Activated CD8-positive, alpha-beta memory T cell treated with anti-CD3 and anti-CD28 coated beads for 24 hours (primary cell): Measurements from ENCODE around the gene DLG1.

Experiments used
- DNase-seq: peaks from one replicate; pipeline ENCODE4 v3.0.0-alpha.2; 2020

The DLG1 gene

GRCh38 chr3:197009532-197010019 is 288.8 kb downstream of the DLG1 start:
- no peak for DNase-seq

- no peak for DNase-seq
Observed at GRCh38 chr3:197008436-197009209, 289.8 kb downstream of the DLG1 start.

GRCh38 chr3:197007953-197008352 is 290.5 kb downstream of the DLG1 start:
- DNase-seq: no peak

- DNase-seq: no peak
Observed at GRCh38 chr3:197007296-197007940, 291.0 kb downstream of the DLG1 start.

- DNase-seq: no peak
Observed at GRCh38 chr3:197006860-197007259, 291.6 kb downstream of the DLG1 start.

- DNase-seq: no peak
Observed at GRCh38 chr3:197006446-197006845, 292.0 kb downstream of the DLG1 start.

- DNase-seq: peak; percentile 79
Observed at GRCh38 chr3:197003461-197004385, 294.7 kb downstream of the DLG1 start.

- DNase-seq: peak; percentile 92
Observed at GRCh38 chr3:197002701-197003454, 295.5 kb downstream of the DLG1 start.

GRCh38 chr3:197001972-197002700 is 296.3 kb downstream of the DLG1 start:
- DNase-seq: no peak

- no peak for DNase-seq
Observed at GRCh38 chr3:197001106-197001971, 297.1 kb downstream of the DLG1 start.

- no peak for DNase-seq
Observed at GRCh38 chr3:197000211-197000610, 298.2 kb downstream of the DLG1 start.

GRCh38 chr3:196998966-196999760 is 299.2 kb downstream of the DLG1 start:
- DNase-seq: no peak

GRCh38 chr3:196997311-196997710 is 301.1 kb downstream of the DLG1 start:
- DNase-seq: no peak

- DNase-seq: no peak
Observed at GRCh38 chr3:196996454-196997265, 301.8 kb downstream of the DLG1 start.

- no peak for DNase-seq
Observed at GRCh38 chr3:196995646-196996355, 302.6 kb downstream of the DLG1 start.

GRCh38 chr3:196995027-196995426 is 303.4 kb downstream of the DLG1 start:
- no peak for DNase-seq

- no peak for DNase-seq
Observed at GRCh38 chr3:196994056-196994455, 304.4 kb downstream of the DLG1 start.
